HepG2 (cell line): Measurements from ENCODE around the gene ANKDD1A. TPM values are rescaled to one million over a fixed set of nuclear protein-coding genes. Genes with fewer than 3 reads are reported as not detected.

Experiments
- ATAC-seq: fragments of 200-7000 bp; cut with Tn5 transposase; 3 replicates; pipeline ENCODE4 v1.9.1; 2020; ENCODE audit warnings: mild to moderate bottlenecking, moderate library complexity
- BruUV-seq: library from RNA; stranded (reverse); fragments of 400-500 nt; replicated peaks from 2 replicates; lab custom pipeline; 2021; lab: Mats Ljungman, UMichigan
- CTCF ChIA-PET: fragments of 300-600 bp; formaldehyde crosslinking; extraction: SDS; loops from one replicate; lab custom pipeline; 2021; ENCODE audit warnings: low total read pairs, inconsistent platforms, low intra/inter-chr PET ratio; lab: Yijun Ruan, JAX
- POLR2A ChIA-PET: fragments of 350-600 bp; sonication (Branson Sonifier 250); formaldehyde crosslinking; loops from one replicate; lab custom pipeline; 2020; ENCODE audit warnings: antibody characterized with exemption, inconsistent platforms; lab: Yijun Ruan, JAX
- DNase-seq: peaks from one replicate; pipeline ENCODE4 v3.0.0-alpha.2; 2015; ENCODE audit warnings: low spot score
- FAIRE-seq: peaks from 3 replicates; lab custom pipeline; 2011; peaks lifted over from hg19 to GRCh38; lab: Jason Lieb, UNC
- H2AFZ ChIP-seq: one replicate; pipeline ENCODE4 v1.6.1; 2011; ENCODE audit warnings: low read length, inconsistent platforms
- H3K27ac ChIP-seq: fragments of 300-600 bp; 3 replicates; pipeline ENCODE4 v1.8.0; 2011; ENCODE audit warnings: mixed run types, mild to moderate bottlenecking, mixed read lengths, low read length, inconsistent platforms; ENCODE audit not compliant: insufficient read depth; ENCODE audit errors: extremely low read length
- H3K27me3 ChIP-seq, 2 experiments: fragments of 200-600 bp in 1 of 2; 2 replicates in 1 of 2; 3 replicates in 1 of 2; pipeline versions ENCODE4 v1.6.0 to v1.8.0; 2011; ENCODE audit warnings: low read length in 2 of 2, mild to moderate bottlenecking in 2 of 2, moderate library complexity in 2 of 2, inconsistent platforms in 1 of 2; ENCODE audit not compliant: insufficient read depth in 2 of 2, control insufficient read depth in 1 of 2
- H3K36me3 ChIP-seq, 2 experiments: fragments of 200-600 bp in 1 of 2; replicated peaks in 1 of 2; 2 replicates in 1 of 2; 3 replicates in 1 of 2; pipeline versions ENCODE4 v1.5.1 to v1.8.0; 2011; ENCODE audit warnings: low read length in 2 of 2, inconsistent platforms in 1 of 2; ENCODE audit not compliant: insufficient read depth in 2 of 2, control insufficient read depth in 1 of 2
- H3K4me1 ChIP-seq: 2 replicates; pipeline ENCODE4 v1.5.1; 2012; ENCODE audit warnings: low read length, inconsistent platforms; ENCODE audit not compliant: insufficient read depth
- H3K4me2 ChIP-seq: 2 replicates; pipeline ENCODE4 v1.6.0; 2011; ENCODE audit warnings: low read depth, low read length, inconsistent platforms
- H3K4me3 ChIP-seq, 3 experiments: fragments of 200-600 bp in 1 of 3; sonication (generic), shearing (Covaris generic) in 1 of 3; replicated peaks in 1 of 3; 2 replicates each; pipeline ENCODE4 v1.5.1; 2011 to 2016; ENCODE audit warnings: low read length in 3 of 3, inconsistent platforms in 2 of 3, low read depth in 2 of 3, mild to moderate bottlenecking in 2 of 3, control low read depth in 1 of 3, mixed read lengths in 1 of 3; ENCODE audit not compliant: insufficient read depth in 1 of 3
- H3K79me2 ChIP-seq: one replicate; pipeline ENCODE4 v1.6.1; 2011; ENCODE audit warnings: low read length, inconsistent platforms; ENCODE audit not compliant: insufficient read depth
- H3K9ac ChIP-seq: 2 replicates; pipeline ENCODE4 v1.6.0; 2011; ENCODE audit warnings: mild to moderate bottlenecking, low read depth, low read length, inconsistent platforms; ENCODE audit not compliant: insufficient read depth
- H3K9me3 ChIP-seq: 2 replicates; pipeline ENCODE4 v1.5.1; 2012; ENCODE audit warnings: mild to moderate bottlenecking, low read length
- H4K20me1 ChIP-seq: 2 replicates; pipeline ENCODE4 v1.6.0; 2011; ENCODE audit warnings: inconsistent platforms, mild to moderate bottlenecking, low read length, moderate library complexity; ENCODE audit not compliant: insufficient read depth
- HNRNPLL ChIP-seq: fragments of 200-400 bp; formaldehyde crosslinking; IDR thresholded peaks from 2 replicates; pipeline ENCODE4 v1.6.1; 2017; ENCODE audit warnings: mild to moderate bottlenecking, low read depth, low read length; ENCODE audit not compliant: poor library complexity, severe bottlenecking
- IRF2 ChIP-seq: IDR thresholded peaks from 2 replicates; pipeline ENCODE4 v1.6.1; 2018; ENCODE audit warnings: missing genetic modification reagents, missing compliant biosample characterization
- NCOR1 ChIP-seq: fragments of 200-600 bp; sonication (generic); IDR thresholded peaks from 2 replicates; pipeline ENCODE4 v1.7.0; 2017; ENCODE audit warnings: antibody characterized with exemption, low read length, borderline replicate concordance
- POLR2AphosphoS5 ChIP-seq: IDR thresholded peaks from 2 replicates; pipeline ENCODE4 v1.6.1; 2012; ENCODE audit warnings: low read depth, low read length
- SP2 ChIP-seq: sonication (generic); formaldehyde crosslinking; IDR thresholded peaks from 2 replicates; pipeline ENCODE4 v1.5.1; 2020; ENCODE audit warnings: mild to moderate bottlenecking, missing genetic modification reagents
- ZNF737 ChIP-seq: sonication (generic); formaldehyde crosslinking; IDR thresholded peaks from 2 replicates; pipeline ENCODE4 v1.5.0; 2020; ENCODE audit warnings: missing genetic modification reagents, mild to moderate bottlenecking, borderline replicate concordance
- WGBS: methylation state at CpG from one replicate; pipeline ENCODE4 v1.1.6; 2017; ENCODE audit warnings: low lambda C conversion rate; 5-methylcytosine and 5-hydroxymethylcytosine counted together
- in situ Hi-C: cut with HindIII; loops from 2 replicates; pipeline ENCODE4 v1.10.0; 2017; ENCODE audit warnings: low pct_unique_long_range_greater_than_20kb; ENCODE audit not compliant: extremely low pct_ligation_motif_present
- intact Hi-C: fragments of 100-400 bp; cut with micrococcal nuclease; formaldehyde crosslinking; loops from one replicate; pipeline ENCODE4 v1.10.0; 2022; ENCODE audit not compliant: unreplicated experiment
- polyA plus RNA-seq, 8 experiments: library from polyadenylated mRNA; depleted of rRNA in 3 of 8; stranded (reverse) in 7 of 8; unstranded in 1 of 8; fragments of >200 nt; fragmentation: Illumina TruSeq in 4 of 8; extraction: Trizol in 4 of 8; gene quantifications; 2 replicates each; pipeline versions ENCODE4 v1.2.1 to v1.2.3, GENCODE V29; 2011 to 2016; ENCODE audit warnings: low read depth in 4 of 8, missing spikeins in 1 of 8, mixed read lengths in 1 of 8; ENCODE audit not compliant: insufficient read depth in 1 of 8
- total RNA-seq, 5 experiments: library from RNA; depleted of rRNA; stranded (reverse); fragments of >200 nt; fragmentation: Illumina TruSeq; extraction: Trizol; gene quantifications; 2 replicates each; pipeline ENCODE4 v1.2.3, GENCODE V29; 2016; ENCODE audit warnings: low read depth in 1 of 5
- TF ChIP-seq, protein P1 (sequence below): sonication (generic); formaldehyde crosslinking; IDR thresholded peaks from 2 replicates; pipeline ENCODE4 v1.4.0; 2020; ENCODE audit warnings: mild to moderate bottlenecking, missing genetic modification reagents

ANKDD1A gene
- total and polyA plus RNA-seq, 2 of the 13 experiments (the other 11 are each of a cell fraction or from before 2014, with no cell fraction given), result 0.11 to 0.48 TPM

GRCh38 chr15:64997066-64997465 is 85.4 kb downstream of the ANKDD1A start:
- POLR2A ChIA-PET, result interaction anchor here (0.6 kb wide), 1 partner anchor 8 kb away, joined by 3 read pairs; no protein-coding TSS in a partner anchor
- Histone ChIP-seq H3K27me3 (no peaks in the 10 kb centered on the region), H2AFZ (no peak overlapping the region), H3K79me2 (no peaks in the 10 kb centered on the region), H3K9me3 (no peaks in the 10 kb centered on the region), H3K27ac (no peak overlapping the region), H4K20me1 (no peaks in the 10 kb centered on the region), H3K9ac (no peak overlapping the region), H3K4me2 (no peak overlapping the region), H3K4me1 (peaks cover 14% of the 10 kb centered on the region), H3K4me3 (no peak overlapping the region), H3K36me3 (no peaks in the 10 kb centered on the region)
- TF ChIP-seq HNRNPLL (no peak), IRF2 (CRISPR knock-in tag) (no peak), ZNF737 (CRISPR knock-in tag) (no peak), POLR2AphosphoS5 (no peak), SP2 (CRISPR knock-in tag) (no peak), NCOR1 (no peak)
- TF ChIP-seq, protein P1, sequence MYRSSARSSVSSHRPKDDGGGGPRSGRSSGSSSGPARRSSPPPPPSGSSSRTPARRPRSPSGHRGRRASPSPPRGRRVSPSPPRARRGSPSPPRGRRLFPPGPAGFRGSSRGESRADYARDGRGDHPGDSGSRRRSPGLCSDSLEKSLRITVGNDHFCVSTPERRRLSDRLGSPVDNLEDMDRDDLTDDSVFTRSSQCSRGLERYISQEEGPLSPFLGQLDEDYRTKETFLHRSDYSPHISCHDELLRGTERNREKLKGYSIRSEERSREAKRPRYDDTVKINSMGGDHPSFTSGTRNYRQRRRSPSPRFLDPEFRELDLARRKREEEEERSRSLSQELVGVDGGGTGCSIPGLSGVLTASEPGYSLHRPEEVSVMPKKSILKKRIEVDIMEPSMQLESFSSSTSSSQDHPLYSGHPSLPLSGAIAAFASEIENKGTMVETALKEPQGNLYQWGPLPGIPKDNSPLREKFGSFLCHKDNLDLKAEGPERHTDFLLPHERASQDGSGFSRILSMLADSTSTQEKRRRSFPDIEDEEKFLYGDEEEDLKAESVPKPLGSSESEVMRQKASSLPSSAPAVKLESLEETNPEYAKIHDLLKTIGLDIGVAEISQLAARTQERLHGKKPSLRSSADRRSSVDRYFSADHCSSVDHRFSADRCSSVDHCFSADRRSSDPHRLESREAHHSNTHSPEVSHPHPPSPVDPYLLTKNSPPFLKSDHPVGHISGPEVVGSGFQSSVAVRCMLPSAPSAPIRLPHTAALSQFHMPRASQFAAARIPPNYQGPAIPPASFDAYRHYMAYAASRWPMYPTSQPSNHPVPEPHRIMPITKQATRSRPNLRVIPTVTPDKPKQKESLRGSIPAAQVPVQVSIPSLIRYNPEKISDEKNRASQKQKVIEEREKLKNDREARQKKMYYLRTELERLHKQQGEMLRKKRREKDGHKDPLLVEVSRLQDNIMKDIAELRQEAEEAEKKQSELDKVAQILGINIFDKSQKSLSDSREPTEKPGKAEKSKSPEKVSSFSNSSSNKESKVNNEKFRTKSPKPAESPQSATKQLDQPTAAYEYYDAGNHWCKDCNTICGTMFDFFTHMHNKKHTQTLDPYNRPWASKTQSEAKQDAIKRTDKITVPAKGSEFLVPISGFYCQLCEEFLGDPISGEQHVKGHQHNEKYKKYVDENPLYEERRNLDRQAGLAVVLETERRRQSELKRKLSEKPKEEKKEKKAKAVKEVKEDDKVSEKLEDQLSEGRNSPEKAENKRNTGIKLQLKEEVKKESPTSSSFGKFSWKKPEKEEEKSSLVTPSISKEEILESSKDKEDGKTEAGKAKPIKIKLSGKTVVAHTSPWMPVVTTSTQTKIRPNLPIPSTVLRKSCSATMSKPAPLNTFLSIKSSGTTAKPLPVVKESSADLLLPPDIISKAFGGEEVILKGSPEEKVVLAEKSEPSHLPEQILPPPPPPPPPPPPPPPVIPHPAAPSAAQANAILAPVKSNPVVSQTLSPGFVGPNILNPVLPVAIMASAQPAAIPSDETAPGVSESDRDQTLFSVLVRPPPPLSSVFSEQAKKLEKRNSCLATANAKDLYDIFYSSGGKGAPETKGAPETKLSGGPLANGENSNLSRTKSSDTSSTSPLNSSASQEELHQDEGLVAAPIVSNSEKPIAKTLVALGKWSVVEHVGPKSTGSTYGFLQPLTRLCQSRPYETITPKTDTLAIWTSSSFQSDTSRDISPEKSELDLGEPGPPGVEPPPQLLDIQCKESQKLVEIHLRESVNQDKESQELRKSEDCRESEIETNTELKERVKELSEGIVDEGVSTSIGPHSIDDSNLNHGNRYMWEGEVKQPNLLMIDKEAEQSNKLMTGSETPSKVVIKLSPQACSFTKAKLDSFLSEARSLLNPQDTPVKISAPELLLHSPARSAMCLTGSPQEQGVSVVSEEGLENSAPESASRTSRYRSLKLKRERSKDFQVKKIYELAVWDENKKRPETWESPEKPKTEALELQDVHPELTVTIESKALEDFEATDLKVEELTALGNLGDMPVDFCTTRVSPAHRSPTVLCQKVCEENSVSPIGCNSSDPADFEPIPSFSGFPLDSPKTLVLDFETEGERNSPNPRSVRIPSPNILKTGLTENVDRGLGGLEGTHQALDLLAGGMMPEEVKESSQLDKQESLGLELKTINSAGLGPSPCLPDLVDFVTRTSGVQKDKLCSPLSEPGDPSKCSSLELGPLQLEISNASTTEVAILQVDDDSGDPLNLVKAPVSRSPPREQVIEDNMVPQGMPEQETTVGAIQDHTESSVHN, result no peak
- 59% methylated on average over 5 of the region's 5 CpGs for WGBS
- in situ Hi-C loops (no loop called here), intact Hi-C loops (no loop called here)
- no peak for FAIRE-seq
- ATAC-seq, result no peak
- CTCF ChIA-PET, result no interaction called here
- BruUV-seq, result no TSS peak
- DNase-seq, result no peak
